Kidney (tissue), 14 donors: ENCODE measurements around the gene RESP18. TPM values are rescaled to one million over a fixed set of nuclear protein-coding genes. Genes with fewer than 3 reads are reported as not detected.

Experiments used
- DNase-seq, 5 donors: peaks; one replicate each; pipeline ENCODE4 v3.0.0-alpha.2; 2013 to 2020
- FAIRE-seq: peaks from 2 replicates; lab custom pipeline; 2012; peaks lifted over from hg19 to GRCh38; lab: Jason Lieb, UNC
- H3K27ac ChIP-seq, 2 donors: one replicate each; pipeline ENCODE4 v1.7.0; 2013; ENCODE audit warnings: low read depth in 2 of 2, low read length in 2 of 2, inconsistent platforms in 1 of 2
- H3K27me3 ChIP-seq: one replicate; pipeline ENCODE4 v1.7.1; 2013; ENCODE audit warnings: low read length, inconsistent platforms; ENCODE audit not compliant: control insufficient read depth, insufficient read depth
- H3K36me3 ChIP-seq, 3 donors: one replicate each; pipeline versions ENCODE4 v1.7.0 to v1.7.1; 2013; ENCODE audit warnings: low read length in 3 of 3, control low read depth in 1 of 3, inconsistent platforms in 1 of 3; ENCODE audit not compliant: insufficient read depth in 3 of 3, control insufficient read depth in 2 of 3
- H3K4me1 ChIP-seq, 3 donors: one replicate each; pipeline versions ENCODE4 v1.7.0 to v1.7.1; 2013; ENCODE audit warnings: low read length in 3 of 3, inconsistent platforms in 1 of 3, low read depth in 1 of 3; ENCODE audit not compliant: control insufficient read depth in 2 of 3, insufficient read depth in 2 of 3
- H3K4me3 ChIP-seq, 3 donors: one replicate each; pipeline versions ENCODE4 v1.7.0 to v1.8.1; 2013; ENCODE audit warnings: low read length in 3 of 3, control low read depth in 1 of 3, inconsistent platforms in 1 of 3
- H3K9ac ChIP-seq, 3 donors: one replicate each; pipeline versions ENCODE4 v1.7.0 to v1.7.1; 2013; ENCODE audit warnings: low read length in 3 of 3, control low read depth in 1 of 3, inconsistent platforms in 1 of 3
- H3K9me3 ChIP-seq, 3 donors: one replicate each; pipeline versions ENCODE4 v1.7.0 to v1.7.1; 2013; ENCODE audit warnings: low read length in 3 of 3, control low read depth in 1 of 3, inconsistent platforms in 1 of 3; ENCODE audit not compliant: control insufficient read depth in 2 of 3, insufficient read depth in 1 of 3
- CTCF ChIP-seq: IDR thresholded peaks from 3 replicates; pipeline ENCODE4 v1.5.1; 2012; ENCODE audit warnings: mild to moderate bottlenecking, moderate library complexity, borderline replicate concordance; ENCODE audit not compliant: insufficient read depth; ENCODE audit errors: extremely low read depth
- intact Hi-C: fragments of 100-400 bp; cut with DNase I; formaldehyde crosslinking; loops from one replicate; pipeline ENCODE4 v1.11.1; 2022
- polyA plus RNA-seq: library from polyadenylated mRNA; stranded (reverse); fragments of 350-450 nt; fragmentation: Illumina TruSeq; extraction: RNeasy Lipid Tissue Mini Kit (QIAGEN cat#74804); gene quantifications from one replicate; pipeline ENCODE4 v1.2.3, GENCODE V29; 2014; ENCODE audit warnings: low read depth, low replicate concordance; ENCODE audit not compliant: insufficient read depth
- total RNA-seq: library from RNA; stranded (reverse); fragmentation: NEBNext Ultra II Directional; extraction: Animal tissue kit (Norgen Biotek cat#: 25700); gene quantifications from one replicate; pipeline ENCODE4 v1.2.1, GENCODE V29; 2021
- donor health status: control.
- donor health status: control.
- donor health status: control.
- donor health status: control.
- donor health status: control.
- donor health status: DM: yes; HTN: yes; CAD: no.
- donor health status: Normal renal cell carcinoma (clear cell type).

RESP18 gene
- total and polyA plus RNA-seq, 2 donors from 2014 or later: not detected

GRCh38 chr2:219285373-219285735, 47.2 kb downstream of the RESP18 start:
- DNase-seq (peak in 1 of 5 donors; percentile 51), FAIRE-seq (no peak)
- peaks cover 0 to 15% (median 9%) of the 10 kb centered on the region in 3 donors for H3K36me3 ChIP-seq
- no peak overlapping the region for H3K27ac ChIP-seq
- no peak overlapping the region for H3K4me3 ChIP-seq
- no peaks in the 10 kb centered on the region for H3K27me3 ChIP-seq
- no peaks in the 10 kb centered on the region for H3K9me3 ChIP-seq
- intact Hi-C loops: loop anchor here (10.0 kb wide), 1 partner anchor 121 kb away; the partner anchor contains the start of gene NHEJ1
- peaks cover 0 to 6% (median 0%) of the 10 kb centered on the region in 3 donors for H3K4me1 ChIP-seq
- no peak overlapping the region for H3K9ac ChIP-seq
- no peak for TF ChIP-seq CTCF

GRCh38 chr2:219284501-219285372, 47.8 kb downstream of the RESP18 start:
- no peak for FAIRE-seq

GRCh38 chr2:219282943-219283581, 49.5 kb downstream of the RESP18 start:
- TF ChIP-seq CTCF: no peak
- Histone ChIP-seq H3K27ac (no peak overlapping the region), H3K9me3 (no peaks in the 10 kb centered on the region), H3K4me1 (peaks cover 5 to 18% (median 13%) of the 10 kb centered on the region in 3 donors), H3K4me3 (no peak overlapping the region), H3K36me3 (peaks cover 0 to 15% (median 9%) of the 10 kb centered on the region in 3 donors), H3K9ac (no peak overlapping the region), H3K27me3 (no peaks in the 10 kb centered on the region)
- intact Hi-C loops: loop anchor here (10.0 kb wide), 1 partner anchor 118 kb away; the partner anchor contains the start of gene NHEJ1
- no peak for FAIRE-seq
- DNase-seq: no peak

More at GRCh38 chr2:219284501-219285372, 47.8 kb downstream of the RESP18 start:
- Histone ChIP-seq H3K36me3 (peaks cover 0 to 15% (median 9%) of the 10 kb centered on the region in 3 donors), H3K9ac (no peak overlapping the region), H3K27ac (no peak overlapping the region), H3K9me3 (no peaks in the 10 kb centered on the region), H3K4me1 (peaks cover 0 to 11% (median 6%) of the 10 kb centered on the region in 3 donors), H3K27me3 (no peaks in the 10 kb centered on the region), H3K4me3 (no peak overlapping the region)
- intact Hi-C loops: loop anchor here (10.0 kb wide), 1 partner anchor 120 kb away; the partner anchor contains the start of gene NHEJ1
- peak in 1 of 5 donors; percentile 37 for DNase-seq
- no peak for TF ChIP-seq CTCF
